Measurements from ENCODE around the gene DNAJB5. TPM values are rescaled to one million over a fixed set of nuclear protein-coding genes. Genes with fewer than 3 reads are reported as not detected.

Gene DNAJB5
- total and polyA plus RNA-seq, 9 of the 15 experiments (the other 6 are each of a cell fraction or from before 2014, with no cell fraction given), result 0.15 to 7.4 (median 3.7) TPM

DNA sequence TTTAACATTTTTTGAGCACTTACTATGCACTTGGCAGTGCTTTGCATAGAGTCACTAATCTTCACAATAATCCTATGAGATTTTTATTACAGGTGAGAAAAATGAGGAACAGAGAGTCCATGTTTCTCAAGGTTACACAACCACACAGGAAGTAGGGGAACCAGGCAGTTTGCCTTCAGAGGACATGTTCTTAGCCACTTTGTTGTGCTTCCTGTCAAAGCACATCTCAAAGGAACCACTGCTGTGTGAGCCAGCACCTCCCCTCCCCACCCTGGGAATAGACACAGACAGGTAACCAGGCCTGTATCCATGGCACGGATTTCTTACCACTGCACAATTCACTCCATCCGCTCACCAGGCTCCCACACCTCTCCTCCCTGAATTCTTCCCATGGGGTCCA is 6.3 kb upstream of the DNAJB5 start:
- intact Hi-C loops (cut with micrococcal nuclease) (no loop called here), in situ Hi-C loops (cut with MboI) (loop anchor here (5.0 kb wide), 1 partner anchor 76 kb away; no protein-coding TSS in a partner anchor)
- CTCF ChIA-PET (ENCODE audit: low intra/inter-chr PET ratio), result no interaction called here
- no peak overlapping the region for H2AFZ ChIP-seq (ENCODE audit: low read depth, low read length)
- no peaks in the 10 kb centered on the region for H3K9me1 ChIP-seq (ENCODE audit: control insufficient read depth, insufficient read depth, low read length)
- POLR2A ChIA-PET, result no interaction called here
- no peak overlapping the region for H3K4me2 ChIP-seq (ENCODE audit: insufficient read depth, low read length)
- H3K9me3 ChIP-seq (replicated peaks; ENCODE audit: control insufficient read depth, insufficient read depth, low read depth, low read length), result no peaks in the 10 kb centered on the region
- TF ChIP-seq, protein P1, sequence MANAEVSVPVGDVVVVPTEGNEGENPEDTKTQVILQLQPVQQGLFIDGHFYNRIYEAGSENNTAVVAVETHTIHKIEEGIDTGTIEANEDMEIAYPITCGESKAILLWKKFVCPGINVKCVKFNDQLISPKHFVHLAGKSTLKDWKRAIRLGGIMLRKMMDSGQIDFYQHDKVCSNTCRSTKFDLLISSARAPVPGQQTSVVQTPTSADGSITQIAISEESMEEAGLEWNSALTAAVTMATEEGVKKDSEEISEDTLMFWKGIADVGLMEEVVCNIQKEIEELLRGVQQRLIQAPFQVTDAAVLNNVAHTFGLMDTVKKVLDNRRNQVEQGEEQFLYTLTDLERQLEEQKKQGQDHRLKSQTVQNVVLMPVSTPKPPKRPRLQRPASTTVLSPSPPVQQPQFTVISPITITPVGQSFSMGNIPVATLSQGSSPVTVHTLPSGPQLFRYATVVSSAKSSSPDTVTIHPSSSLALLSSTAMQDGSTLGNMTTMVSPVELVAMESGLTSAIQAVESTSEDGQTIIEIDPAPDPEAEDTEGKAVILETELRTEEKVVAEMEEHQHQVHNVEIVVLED (CRISPR knock-in tag; IDR thresholded peaks at IDR 0.05), result no peak
- TF ChIP-seq MAZ (CRISPR knock-in tag; conservative IDR thresholded peaks at IDR 0.05 in 1 of 2, IDR thresholded peaks at IDR 0.05 in 1 of 2) (no peak), NRF1 (conservative IDR thresholded peaks at IDR 0.05 in 1 of 2, IDR thresholded peaks at IDR 0.05 in 1 of 2) (no peak), ZZZ3 (IDR thresholded peaks at IDR 0.05) (no peak), ILF3 (IDR thresholded peaks at IDR 0.05; ENCODE audit: borderline replicate concordance) (no peak), ZNF408 (CRISPR knock-in tag; IDR thresholded peaks at IDR 0.05; ENCODE audit: low read depth) (no peak)
- TF ChIP-seq, protein P2, sequence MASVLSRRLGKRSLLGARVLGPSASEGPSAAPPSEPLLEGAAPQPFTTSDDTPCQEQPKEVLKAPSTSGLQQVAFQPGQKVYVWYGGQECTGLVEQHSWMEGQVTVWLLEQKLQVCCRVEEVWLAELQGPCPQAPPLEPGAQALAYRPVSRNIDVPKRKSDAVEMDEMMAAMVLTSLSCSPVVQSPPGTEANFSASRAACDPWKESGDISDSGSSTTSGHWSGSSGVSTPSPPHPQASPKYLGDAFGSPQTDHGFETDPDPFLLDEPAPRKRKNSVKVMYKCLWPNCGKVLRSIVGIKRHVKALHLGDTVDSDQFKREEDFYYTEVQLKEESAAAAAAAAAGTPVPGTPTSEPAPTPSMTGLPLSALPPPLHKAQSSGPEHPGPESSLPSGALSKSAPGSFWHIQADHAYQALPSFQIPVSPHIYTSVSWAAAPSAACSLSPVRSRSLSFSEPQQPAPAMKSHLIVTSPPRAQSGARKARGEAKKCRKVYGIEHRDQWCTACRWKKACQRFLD (CRISPR knock-in tag; IDR thresholded peaks at IDR 0.05), result no peak
- TF ChIP-seq, protein P3, sequence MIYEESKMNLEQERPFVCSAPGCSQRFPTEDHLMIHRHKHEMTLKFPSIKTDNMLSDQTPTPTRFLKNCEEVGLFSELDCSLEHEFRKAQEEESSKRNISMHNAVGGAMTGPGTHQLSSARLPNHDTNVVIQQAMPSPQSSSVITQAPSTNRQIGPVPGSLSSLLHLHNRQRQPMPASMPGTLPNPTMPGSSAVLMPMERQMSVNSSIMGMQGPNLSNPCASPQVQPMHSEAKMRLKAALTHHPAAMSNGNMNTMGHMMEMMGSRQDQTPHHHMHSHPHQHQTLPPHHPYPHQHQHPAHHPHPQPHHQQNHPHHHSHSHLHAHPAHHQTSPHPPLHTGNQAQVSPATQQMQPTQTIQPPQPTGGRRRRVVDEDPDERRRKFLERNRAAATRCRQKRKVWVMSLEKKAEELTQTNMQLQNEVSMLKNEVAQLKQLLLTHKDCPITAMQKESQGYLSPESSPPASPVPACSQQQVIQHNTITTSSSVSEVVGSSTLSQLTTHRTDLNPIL (CRISPR knock-in tag; IDR thresholded peaks at IDR 0.05), result no peak
- ATAC-seq (no peak), FAIRE-seq (no peak), DNase-seq (ENCODE audit: extremely low read depth in 1 of 4, low spot score in 3 of 4) (no peak)
- peaks cover 0 to 3% of the 10 kb centered on the region in 2 experiments; a peak in 1 of 5 replicates for H3K4me1 ChIP-seq (replicated peaks in 1 of 2; ENCODE audit: control insufficient read depth in 2 of 2, insufficient read depth in 2 of 2, low read length in 2 of 2)
- no peak overlapping the region for H3K4me3 ChIP-seq
- H4K20me1 ChIP-seq (replicated peaks; ENCODE audit: control insufficient read depth, insufficient read depth, low read length), result no peaks in the 10 kb centered on the region
- BruUV-seq (replicated peaks), result no TSS peak
- no peaks in the 10 kb centered on the region for H3K36me3 ChIP-seq (ENCODE audit: control insufficient read depth, insufficient read depth, low read length)
- no peak overlapping the region for H3K27ac ChIP-seq (ENCODE audit: extremely low read depth, low read depth, low read length)
- H3K79me2 ChIP-seq (ENCODE audit: control insufficient read depth, insufficient read depth, low read length), result no peaks in the 10 kb centered on the region
- H3K9ac ChIP-seq (ENCODE audit: insufficient read depth in 1 of 2, low read depth in 2 of 2, low read length in 2 of 2), result no peak overlapping the region
- peaks cover 0 to 34% of the 10 kb centered on the region in 2 experiments; a peak in 3 of 5 replicates for H3K27me3 ChIP-seq (ENCODE audit: control insufficient read depth in 2 of 2, insufficient read depth in 2 of 2, low read length in 2 of 2)
- 7% methylated on average over 2 of the region's 2 CpGs for WGBS (ENCODE audit: insufficient coverage, low coverage, missing lambda C conversion rate)
